Ishikawa (cell line): ENCODE results near the gene PLCG1.

Source experiments
- CEBPB ChIP-seq: IDR thresholded peaks from 2 replicates; pipeline ENCODE4 v1.6.1; 2012
- CREB1 ChIP-seq: IDR thresholded peaks from 2 replicates; pipeline ENCODE4 v1.6.1; 2012; ENCODE audit warnings: low read depth
- EGR1 ChIP-seq: IDR thresholded peaks from 2 replicates; pipeline ENCODE4 v1.6.1; 2012
- EP300 ChIP-seq: IDR thresholded peaks from 2 replicates; pipeline ENCODE4 v1.6.1; 2012; ENCODE audit warnings: borderline replicate concordance
- FOXM1 ChIP-seq: IDR thresholded peaks from 2 replicates; pipeline ENCODE4 v1.6.1; 2012; ENCODE audit warnings: low read depth, borderline replicate concordance
- NFIC ChIP-seq: IDR thresholded peaks from 2 replicates; pipeline ENCODE4 v1.6.1; 2012
- RAD21 ChIP-seq: IDR thresholded peaks from 2 replicates; pipeline ENCODE4 v1.6.1; 2012; ENCODE audit warnings: low read depth
- TAF1 ChIP-seq: IDR thresholded peaks from 2 replicates; pipeline ENCODE4 v1.6.1; 2012; ENCODE audit warnings: low read depth, mild to moderate bottlenecking
- TCF12 ChIP-seq: IDR thresholded peaks from 2 replicates; pipeline ENCODE4 v1.6.1; 2012; ENCODE audit warnings: low read depth
- TEAD4 ChIP-seq: IDR thresholded peaks from 2 replicates; pipeline ENCODE4 v1.6.1; 2012
- YY1 ChIP-seq: IDR thresholded peaks from 2 replicates; pipeline ENCODE4 v1.6.1; 2012; ENCODE audit warnings: low read depth
- ZBTB7A ChIP-seq: IDR thresholded peaks from 2 replicates; pipeline ENCODE4 v1.6.1; 2012; ENCODE audit warnings: low read depth
- TF ChIP-seq, protein P1 (sequence below): IDR thresholded peaks from 2 replicates; pipeline ENCODE4 v1.6.1; 2012
- TF ChIP-seq, protein P2 (sequence below): IDR thresholded peaks from 2 replicates; pipeline ENCODE4 v1.6.1; 2012
- TF ChIP-seq, protein P3 (sequence below): IDR thresholded peaks from 2 replicates; pipeline ENCODE4 v1.6.1; 2012; ENCODE audit warnings: low read depth, mild to moderate bottlenecking

The PLCG1 gene

DNA sequence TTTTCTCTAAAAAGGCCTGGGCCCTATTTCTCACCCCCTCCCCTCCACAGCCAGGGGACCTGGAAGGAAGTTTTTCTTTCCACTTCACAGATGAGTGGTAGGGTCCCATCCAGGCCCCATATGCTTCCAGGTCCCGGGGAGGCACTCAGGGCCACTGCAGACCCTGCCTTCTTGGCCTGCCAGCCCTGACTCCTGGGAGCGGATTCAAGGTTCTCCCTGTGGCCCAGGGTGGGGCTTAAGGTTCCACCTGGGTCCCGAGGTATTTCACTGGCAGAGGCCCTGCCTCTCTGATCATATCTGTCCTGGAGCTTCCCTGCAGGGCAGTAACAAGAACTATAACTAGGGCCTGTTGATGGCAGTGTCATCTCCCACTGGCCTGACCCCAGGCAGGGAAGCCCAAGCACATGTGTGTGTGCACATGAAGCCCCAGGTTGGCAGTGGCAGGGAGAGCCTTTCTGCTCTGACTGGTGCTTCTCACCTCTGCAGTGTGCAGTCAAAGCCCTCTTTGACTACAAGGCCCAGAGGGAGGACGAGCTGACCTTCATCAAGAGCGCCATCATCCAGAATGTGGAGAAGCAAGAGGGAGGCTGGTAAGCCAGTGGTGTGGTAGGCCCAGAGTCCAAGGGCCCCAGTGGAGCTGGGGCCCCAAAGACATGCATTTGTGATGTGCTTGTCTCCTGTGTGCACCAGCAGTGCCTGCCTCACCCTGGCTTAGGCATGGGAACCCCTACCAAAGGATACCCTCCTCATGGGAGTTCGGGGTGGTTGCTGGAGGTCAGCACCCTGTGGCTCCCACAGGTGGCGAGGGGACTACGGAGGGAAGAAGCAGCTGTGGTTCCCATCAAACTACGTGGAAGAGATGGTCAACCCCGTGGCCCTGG, 31.2 kb downstream of the PLCG1 start:
- TF ChIP-seq FOXM1 (no peak), TAF1 (no peak), YY1 (no peak), EP300 (no peak), CREB1 (no peak), CEBPB (no peak), NFIC (no peak), ZBTB7A (no peak), TCF12 (no peak), EGR1 (no peak)
- TF ChIP-seq, protein P1, sequence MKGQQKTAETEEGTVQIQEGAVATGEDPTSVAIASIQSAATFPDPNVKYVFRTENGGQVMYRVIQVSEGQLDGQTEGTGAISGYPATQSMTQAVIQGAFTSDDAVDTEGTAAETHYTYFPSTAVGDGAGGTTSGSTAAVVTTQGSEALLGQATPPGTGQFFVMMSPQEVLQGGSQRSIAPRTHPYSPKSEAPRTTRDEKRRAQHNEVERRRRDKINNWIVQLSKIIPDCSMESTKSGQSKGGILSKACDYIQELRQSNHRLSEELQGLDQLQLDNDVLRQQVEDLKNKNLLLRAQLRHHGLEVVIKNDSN, result no peak
- TF ChIP-seq, protein P2, sequence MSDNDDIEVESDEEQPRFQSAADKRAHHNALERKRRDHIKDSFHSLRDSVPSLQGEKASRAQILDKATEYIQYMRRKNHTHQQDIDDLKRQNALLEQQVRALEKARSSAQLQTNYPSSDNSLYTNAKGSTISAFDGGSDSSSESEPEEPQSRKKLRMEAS, result no peak

DNA sequence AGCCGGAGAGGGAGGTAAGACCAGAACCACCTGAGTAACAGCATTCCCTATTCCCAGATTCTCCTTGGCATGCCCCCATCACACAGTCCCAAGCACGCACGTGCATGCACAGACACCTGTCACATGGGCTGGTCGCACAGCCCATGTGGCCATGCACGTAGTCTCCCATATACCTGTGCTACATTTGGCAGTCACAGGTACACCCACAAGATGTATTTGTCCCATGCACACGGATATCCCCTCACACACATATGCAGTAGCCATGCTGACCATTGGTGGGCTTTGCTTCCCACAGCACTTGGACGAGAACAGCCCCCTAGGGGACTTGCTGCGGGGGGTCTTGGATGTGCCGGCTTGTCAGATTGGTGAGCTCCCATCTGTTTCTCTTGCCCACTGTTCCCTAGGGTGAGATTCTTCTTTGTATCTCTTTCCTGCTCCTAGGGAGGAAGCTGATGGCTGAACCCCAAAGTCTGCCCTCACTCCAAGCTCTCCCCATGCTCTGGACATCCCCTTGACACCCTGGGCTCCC, 31.9 kb downstream of the PLCG1 start:
- no peak for TF ChIP-seq FOXM1
- TF ChIP-seq ZBTB7A, result no peak
- TF ChIP-seq, protein P1, result no peak
- no peak for TF ChIP-seq RAD21
- TF ChIP-seq YY1, result no peak
- TF ChIP-seq EGR1, result no peak
- no peak for TF ChIP-seq TCF12
- TF ChIP-seq, protein P2, result no peak
- TF ChIP-seq, protein P3, sequence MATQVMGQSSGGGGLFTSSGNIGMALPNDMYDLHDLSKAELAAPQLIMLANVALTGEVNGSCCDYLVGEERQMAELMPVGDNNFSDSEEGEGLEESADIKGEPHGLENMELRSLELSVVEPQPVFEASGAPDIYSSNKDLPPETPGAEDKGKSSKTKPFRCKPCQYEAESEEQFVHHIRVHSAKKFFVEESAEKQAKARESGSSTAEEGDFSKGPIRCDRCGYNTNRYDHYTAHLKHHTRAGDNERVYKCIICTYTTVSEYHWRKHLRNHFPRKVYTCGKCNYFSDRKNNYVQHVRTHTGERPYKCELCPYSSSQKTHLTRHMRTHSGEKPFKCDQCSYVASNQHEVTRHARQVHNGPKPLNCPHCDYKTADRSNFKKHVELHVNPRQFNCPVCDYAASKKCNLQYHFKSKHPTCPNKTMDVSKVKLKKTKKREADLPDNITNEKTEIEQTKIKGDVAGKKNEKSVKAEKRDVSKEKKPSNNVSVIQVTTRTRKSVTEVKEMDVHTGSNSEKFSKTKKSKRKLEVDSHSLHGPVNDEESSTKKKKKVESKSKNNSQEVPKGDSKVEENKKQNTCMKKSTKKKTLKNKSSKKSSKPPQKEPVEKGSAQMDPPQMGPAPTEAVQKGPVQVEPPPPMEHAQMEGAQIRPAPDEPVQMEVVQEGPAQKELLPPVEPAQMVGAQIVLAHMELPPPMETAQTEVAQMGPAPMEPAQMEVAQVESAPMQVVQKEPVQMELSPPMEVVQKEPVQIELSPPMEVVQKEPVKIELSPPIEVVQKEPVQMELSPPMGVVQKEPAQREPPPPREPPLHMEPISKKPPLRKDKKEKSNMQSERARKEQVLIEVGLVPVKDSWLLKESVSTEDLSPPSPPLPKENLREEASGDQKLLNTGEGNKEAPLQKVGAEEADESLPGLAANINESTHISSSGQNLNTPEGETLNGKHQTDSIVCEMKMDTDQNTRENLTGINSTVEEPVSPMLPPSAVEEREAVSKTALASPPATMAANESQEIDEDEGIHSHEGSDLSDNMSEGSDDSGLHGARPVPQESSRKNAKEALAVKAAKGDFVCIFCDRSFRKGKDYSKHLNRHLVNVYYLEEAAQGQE, result no peak
- no peak for TF ChIP-seq EP300
- TF ChIP-seq NFIC, result no peak
- no peak for TF ChIP-seq CEBPB

DNA sequence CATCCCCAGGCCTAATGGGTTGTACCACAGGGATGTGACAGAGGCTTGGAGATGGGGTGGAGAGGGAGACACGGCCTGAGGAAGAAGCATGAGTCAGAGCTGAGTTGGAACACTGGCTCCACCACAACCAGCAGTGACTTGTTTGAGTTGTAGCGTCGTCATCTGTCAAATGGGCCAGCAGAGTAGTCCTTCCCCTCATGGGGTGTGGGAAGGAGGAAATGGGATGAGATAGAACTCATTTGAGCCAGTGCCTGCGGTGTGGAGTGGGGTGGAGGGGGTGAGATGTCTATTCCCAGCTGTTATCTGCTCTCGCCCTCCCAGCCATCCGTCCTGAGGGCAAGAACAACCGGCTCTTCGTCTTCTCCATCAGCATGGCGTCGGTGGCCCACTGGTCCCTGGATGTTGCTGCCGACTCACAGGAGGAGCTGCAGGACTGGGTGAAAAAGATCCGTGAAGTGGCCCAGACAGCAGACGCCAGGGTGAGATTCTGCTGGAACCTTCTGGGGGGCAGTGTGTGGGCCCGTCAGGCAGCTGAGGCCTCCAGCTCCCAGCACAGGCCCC, 32.5 kb downstream of the PLCG1 start:
- TF ChIP-seq TAF1 (no peak), ZBTB7A (no peak), TCF12 (no peak), FOXM1 (no peak), NFIC (no peak), CEBPB (no peak), EP300 (no peak), EGR1 (no peak), CREB1 (no peak), RAD21 (no peak), YY1 (no peak), TEAD4 (no peak)
- TF ChIP-seq, protein P2, result no peak
- TF ChIP-seq, protein P3, result no peak
- TF ChIP-seq, protein P1, result no peak

DNA sequence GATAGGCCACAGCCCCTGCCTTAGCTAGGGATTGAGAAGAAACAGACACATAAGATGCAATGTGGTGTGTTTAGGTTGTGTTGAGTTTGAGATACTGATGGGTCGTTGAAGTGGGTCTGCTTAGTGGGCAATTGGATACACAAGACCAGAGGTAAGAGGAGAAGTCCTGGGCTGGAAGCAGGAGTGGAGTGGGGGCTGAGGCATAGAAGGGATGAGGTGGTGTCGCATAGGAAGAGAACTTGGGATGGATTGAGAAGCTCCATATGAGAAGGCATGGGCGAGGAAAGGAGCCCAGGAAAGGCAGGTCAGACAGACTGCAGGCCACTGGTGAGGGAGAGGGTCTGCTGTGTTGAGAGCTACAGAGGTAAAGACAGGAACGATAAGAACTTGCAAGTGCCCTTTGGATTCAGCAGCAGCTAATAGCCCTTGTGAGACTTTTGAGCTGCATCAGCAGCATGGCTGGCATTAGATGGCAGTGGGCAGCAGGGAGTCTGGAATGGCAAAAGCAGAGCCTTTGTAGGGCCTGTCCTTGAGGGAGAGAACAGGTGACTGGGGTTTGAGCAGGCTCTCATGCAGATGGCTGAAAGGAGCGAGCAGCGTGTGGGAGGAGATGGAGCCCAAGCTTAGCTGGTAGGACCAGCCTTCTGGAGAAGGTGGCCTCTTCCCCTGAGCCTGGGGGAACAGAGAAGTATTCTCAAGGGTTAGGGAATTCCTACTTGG, 33.2 kb downstream of the PLCG1 start:
- TF ChIP-seq RAD21, result no peak
- no peak for TF ChIP-seq FOXM1
- TF ChIP-seq, protein P3, result no peak
- TF ChIP-seq, protein P2, result no peak
- TF ChIP-seq NFIC, result no peak
- no peak for TF ChIP-seq TEAD4
- TF ChIP-seq, protein P1, result no peak
- no peak for TF ChIP-seq EGR1
- TF ChIP-seq CEBPB, result no peak
- TF ChIP-seq ZBTB7A, result no peak
- TF ChIP-seq TCF12, result no peak
- TF ChIP-seq EP300, result no peak
- no peak for TF ChIP-seq CREB1
- TF ChIP-seq YY1, result no peak
- TF ChIP-seq TAF1, result no peak
